ENCODE data around the gene TOR1AIP1.

The TOR1AIP1 gene

DNA sequence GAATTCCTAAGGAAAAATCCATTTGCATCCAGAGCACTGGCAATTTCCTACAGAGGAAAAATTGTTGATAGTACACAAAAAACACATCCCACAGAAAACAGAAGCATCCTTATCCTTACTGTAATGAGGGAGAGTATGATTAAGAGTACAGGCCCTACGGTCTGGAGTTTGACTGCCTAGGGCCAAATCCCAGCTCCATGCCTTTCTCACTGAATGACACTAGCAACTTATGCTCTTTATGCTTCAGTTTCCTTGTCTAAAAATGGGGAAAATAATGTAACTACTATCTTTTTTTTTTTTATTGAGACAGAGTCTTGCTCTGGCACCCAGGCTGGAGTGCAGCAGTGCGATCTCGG is 44.7 kb downstream of the TOR1AIP1 start:
- no peaks in the 10 kb centered on the region for H3K9me3 Mint-ChIP-seq
- TF ChIP-seq CTCF (IDR thresholded peaks at IDR 0.05; ENCODE audit: unreplicated experiment in 3 of 3) = no peak
- no peaks in the 10 kb centered on the region for H3K27me3 Mint-ChIP-seq (ENCODE audit: low read depth)
- H3K4me1 Mint-ChIP-seq = peaks cover 15% of the 10 kb centered on the region
- H3K4me3 Mint-ChIP-seq = no peak overlapping the region
- H3K36me3 Mint-ChIP-seq (ENCODE audit: low read depth) = no peaks in the 10 kb centered on the region
- H3K27ac Mint-ChIP-seq = no peak overlapping the region

DNA sequence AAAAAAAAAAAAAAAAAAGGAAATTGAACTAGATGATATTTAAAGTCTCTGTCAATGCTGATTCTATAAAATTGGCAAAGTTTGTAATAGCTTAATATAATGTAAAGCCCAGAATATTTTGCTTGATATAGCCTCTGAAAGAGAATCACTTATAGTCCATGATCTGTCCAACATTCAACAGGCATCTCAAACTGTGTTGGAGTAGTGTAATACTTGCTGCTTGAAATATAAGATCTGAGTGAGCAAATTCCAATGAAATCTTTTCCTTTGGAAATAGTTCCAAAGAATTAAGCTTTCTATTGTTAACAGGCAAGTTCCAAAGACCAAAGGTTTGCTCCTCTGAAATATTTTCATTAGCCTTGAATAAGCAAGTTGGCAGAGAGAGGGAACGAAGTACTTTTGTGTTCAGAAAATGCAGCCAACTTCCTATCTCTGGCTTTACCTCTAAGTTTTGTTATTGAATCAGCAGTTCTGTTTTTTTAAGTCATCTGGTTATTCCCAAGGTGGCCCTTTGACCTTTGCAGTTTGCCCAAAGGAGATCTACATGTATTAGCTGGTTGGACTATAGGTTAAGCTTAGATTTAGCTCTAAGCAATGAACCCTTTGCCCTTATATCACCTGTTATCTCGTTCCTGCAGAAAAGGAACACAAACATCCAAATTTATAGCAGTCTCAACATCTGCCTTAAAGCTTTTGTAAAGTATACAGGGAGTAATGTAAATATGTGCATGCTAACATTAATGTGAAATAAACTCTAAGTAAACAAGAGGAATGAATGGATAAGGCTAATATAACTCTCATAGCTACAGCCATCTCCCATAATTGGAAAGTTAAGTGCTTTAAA is 48.1 kb downstream of the TOR1AIP1 start:
- TF ChIP-seq CTCF (IDR thresholded peaks at IDR 0.05; ENCODE audit: unreplicated experiment in 3 of 3) = no peak
- Mint-ChIP-seq H3K27ac (no peak overlapping the region), H3K4me3 (no peak overlapping the region), H3K27me3 (ENCODE audit: low read depth) (peaks cover 6% of the 10 kb centered on the region), H3K9me3 (no peaks in the 10 kb centered on the region), H3K4me1 (peaks cover 16% of the 10 kb centered on the region), H3K36me3 (ENCODE audit: low read depth) (no peaks in the 10 kb centered on the region)

- Mint-ChIP-seq H3K4me1 (peaks cover 16% of the 10 kb centered on the region), H3K4me3 (no peak overlapping the region), H3K27me3 (ENCODE audit: low read depth) (peaks cover 10% of the 10 kb centered on the region), H3K27ac (no peak overlapping the region), H3K9me3 (no peaks in the 10 kb centered on the region), H3K36me3 (ENCODE audit: low read depth) (no peaks in the 10 kb centered on the region)
- TF ChIP-seq CTCF (IDR thresholded peaks at IDR 0.05; ENCODE audit: unreplicated experiment in 3 of 3) = no peak
Observed at GRCh38 chr1:179930867-179931266, 48.8 kb downstream of the TOR1AIP1 start.

DNA sequence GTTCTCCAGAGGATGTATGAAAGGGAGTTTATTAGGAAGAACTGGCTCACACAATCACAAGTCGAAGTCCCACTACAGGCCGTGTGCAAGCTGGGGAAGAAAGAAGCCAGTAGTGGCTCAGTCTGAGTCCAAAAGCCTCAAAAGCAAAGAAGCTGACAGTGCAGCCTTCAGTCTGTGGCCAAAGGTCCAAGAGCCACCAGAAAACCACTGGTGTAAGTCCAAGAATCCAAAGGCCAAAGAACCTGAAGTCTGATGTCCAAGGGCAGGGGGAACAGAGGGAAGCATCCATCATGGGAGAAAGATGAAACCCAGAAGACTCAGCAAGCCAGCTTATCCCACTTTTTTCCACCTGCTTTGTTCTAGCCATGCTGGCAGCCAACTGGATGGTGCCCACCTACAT is 51.1 kb downstream of the TOR1AIP1 start:
- Mint-ChIP-seq H3K4me3 (no peak overlapping the region), H3K9me3 (no peaks in the 10 kb centered on the region), H3K4me1 (peaks cover 34% of the 10 kb centered on the region)

GRCh38 chr1:179935909-179936496 is 53.9 kb downstream of the TOR1AIP1 start:
- peaks cover 10% of the 10 kb centered on the region for H3K27me3 Mint-ChIP-seq (ENCODE audit: low read depth)
- H3K9me3 Mint-ChIP-seq = no peaks in the 10 kb centered on the region
- no peaks in the 10 kb centered on the region for H3K36me3 Mint-ChIP-seq (ENCODE audit: low read depth)
- peaks cover 37% of the 10 kb centered on the region for H3K4me1 Mint-ChIP-seq
- no peak overlapping the region for H3K4me3 Mint-ChIP-seq
- peak overlapping the region in 1 of 3 experiments; percentile 35 for H3K27ac Mint-ChIP-seq
- TF ChIP-seq CTCF (IDR thresholded peaks at IDR 0.05; ENCODE audit: unreplicated experiment in 3 of 3) = no peak

More for the DNA sequence above, 51.1 kb downstream of the TOR1AIP1 start:
- TF ChIP-seq CTCF (IDR thresholded peaks at IDR 0.05; ENCODE audit: unreplicated experiment in 3 of 3) = no peak
- no peaks in the 10 kb centered on the region for H3K36me3 Mint-ChIP-seq (ENCODE audit: low read depth)
- no peak overlapping the region for H3K27ac Mint-ChIP-seq
- peaks cover 10% of the 10 kb centered on the region for H3K27me3 Mint-ChIP-seq (ENCODE audit: low read depth)
